DMS79 treated with DMSO at 0.1 percent for 48 hours (cell line): Measurements from ENCODE around the gene CALR.
A peak's percentile ranks its signal among the peaks of the same experiment; 100 is the strongest.

Experiments used
- DNase-seq: peaks from one replicate; lab custom pipeline; 2025; lab: John Stamatoyannopoulos, UW

Gene CALR

DNA sequence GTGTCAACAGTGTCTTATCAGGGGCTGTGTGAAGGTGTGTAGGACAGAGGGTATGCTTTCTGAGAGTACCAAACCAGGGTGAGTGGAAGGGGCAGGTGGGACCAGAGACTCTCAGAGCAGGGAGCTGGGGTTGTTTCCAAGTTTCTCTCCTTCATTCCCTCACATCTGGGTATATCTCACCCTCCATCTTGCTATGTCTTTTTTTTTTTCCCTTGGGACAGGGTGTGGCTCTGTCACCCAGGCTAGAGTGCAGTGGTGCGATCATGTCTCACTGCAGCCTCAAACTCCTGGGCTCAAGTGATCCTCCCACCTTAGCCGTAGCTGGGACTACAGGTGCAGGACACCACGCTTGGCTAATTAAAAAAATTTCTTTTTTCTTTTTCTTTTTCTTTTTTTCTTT, 41.6 kb downstream of the CALR start:
- DNase-seq: no peak

DNA sequence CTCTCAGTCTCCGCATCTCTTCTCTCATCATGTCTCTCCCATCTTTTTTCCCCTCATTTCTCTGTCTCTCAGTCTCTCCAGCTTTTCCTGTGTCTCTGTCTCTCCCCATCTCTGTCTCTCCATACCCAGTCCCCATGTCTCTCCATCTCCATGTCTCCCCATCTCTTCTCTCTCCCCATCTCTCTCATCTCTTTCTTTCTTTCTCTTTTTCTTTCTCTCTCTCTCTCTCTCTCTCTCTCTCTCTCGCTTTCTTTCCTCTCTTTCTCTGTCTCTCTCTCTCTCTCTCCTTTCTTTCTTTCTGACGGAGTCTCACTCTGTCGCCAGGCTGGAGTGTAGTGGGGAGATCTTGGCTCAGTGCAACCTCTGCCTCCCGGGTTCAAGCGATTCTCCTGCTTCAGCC, 44.2 kb downstream of the CALR start:
- DNase-seq: no peak

DNA sequence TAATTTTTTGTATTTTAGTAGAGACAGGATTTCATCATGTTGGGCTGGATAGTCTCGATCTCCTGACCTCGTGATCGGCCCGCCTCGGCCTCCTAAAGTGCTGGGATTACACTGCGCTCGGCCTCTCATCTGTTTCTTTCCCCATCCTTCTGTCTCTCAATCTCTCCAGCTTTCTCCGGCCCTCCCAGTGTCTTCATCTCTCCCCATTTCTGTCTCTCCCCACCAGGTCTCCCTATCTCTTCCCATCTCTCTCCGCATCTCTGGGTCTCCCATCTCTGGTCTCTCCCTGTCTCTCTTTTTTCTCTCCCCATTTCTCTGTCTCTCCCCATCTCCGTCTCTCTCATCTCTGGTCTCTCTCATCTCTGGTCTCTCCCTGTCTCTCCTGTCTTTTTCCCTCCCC, 44.7 kb downstream of the CALR start:
- peak; percentile 64 for DNase-seq

DNA sequence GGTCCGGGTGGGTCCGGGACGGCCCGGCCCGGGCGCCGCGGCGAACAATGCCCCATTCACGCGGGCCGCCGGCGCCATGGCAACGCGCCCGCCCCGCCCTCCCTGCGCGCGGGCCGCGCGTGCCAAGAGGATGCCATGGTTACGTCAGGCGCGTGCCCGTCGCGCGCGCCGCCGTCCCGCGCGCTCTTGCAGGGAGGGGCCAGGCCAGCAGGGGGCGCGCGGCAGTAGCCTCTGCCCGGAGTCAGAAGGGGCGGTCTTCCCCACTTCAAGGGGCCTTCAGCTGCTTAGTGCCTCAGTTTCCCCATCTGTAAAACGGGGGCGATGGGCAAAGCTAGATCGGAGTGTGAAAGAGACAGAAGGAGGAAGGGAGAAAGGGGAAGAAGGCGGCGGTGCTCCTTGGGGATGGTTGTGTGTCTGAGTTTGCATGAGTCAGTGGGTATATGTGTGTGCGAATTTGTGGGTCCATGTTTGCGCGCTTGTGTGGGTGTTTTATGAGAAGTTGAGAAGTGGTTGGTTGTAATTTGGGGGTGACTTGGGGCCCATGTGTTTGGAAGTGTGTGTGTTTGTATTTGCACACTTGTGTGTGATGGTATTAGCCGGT, 45.2 kb downstream of the CALR start:
- DNase-seq: peak; percentile 78

DNA sequence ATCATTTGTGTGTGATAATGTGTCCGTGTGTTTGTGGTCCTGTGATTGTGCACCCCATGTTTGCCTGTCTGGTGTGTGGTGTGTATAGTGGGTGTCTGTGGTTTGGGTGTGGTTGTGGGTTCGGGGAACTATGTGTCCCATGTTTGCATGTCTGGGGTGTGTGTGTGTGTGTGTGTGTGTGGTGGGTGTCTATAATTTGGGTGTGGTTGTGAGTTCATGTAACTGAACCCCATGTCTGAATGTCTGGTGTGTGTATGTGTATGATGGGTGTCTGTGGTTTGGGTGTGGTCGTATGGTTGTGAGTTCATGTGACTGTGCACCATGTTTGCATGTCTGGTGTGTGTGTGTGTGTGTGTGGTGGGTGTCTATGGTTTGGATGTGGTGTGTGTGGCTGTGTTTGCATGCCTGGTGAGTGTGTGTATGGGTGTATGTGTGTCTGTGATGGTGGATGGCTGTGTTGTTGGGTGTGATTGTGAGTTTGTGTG, 45.8 kb downstream of the CALR start:
- DNase-seq: no peak

DNA sequence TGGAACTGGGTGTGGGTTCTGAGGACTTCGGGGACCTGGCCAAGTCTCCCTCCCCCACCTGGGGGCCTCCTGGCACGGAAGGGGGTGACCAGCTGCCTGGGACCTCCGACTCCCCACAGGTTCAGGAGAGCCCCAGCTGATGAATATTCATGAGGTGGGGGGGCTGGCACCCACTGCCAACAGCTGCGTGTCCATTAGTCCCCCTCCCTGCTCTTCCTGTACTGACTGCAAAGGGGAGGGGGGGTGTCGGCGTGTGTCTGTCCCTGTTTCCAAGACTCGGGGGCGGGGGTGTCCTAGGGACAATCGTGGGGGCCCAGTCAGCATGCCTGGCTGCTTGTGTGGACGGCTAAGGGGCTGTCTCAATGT, 46.3 kb downstream of the CALR start:
- peak; percentile 40 for DNase-seq

DNA sequence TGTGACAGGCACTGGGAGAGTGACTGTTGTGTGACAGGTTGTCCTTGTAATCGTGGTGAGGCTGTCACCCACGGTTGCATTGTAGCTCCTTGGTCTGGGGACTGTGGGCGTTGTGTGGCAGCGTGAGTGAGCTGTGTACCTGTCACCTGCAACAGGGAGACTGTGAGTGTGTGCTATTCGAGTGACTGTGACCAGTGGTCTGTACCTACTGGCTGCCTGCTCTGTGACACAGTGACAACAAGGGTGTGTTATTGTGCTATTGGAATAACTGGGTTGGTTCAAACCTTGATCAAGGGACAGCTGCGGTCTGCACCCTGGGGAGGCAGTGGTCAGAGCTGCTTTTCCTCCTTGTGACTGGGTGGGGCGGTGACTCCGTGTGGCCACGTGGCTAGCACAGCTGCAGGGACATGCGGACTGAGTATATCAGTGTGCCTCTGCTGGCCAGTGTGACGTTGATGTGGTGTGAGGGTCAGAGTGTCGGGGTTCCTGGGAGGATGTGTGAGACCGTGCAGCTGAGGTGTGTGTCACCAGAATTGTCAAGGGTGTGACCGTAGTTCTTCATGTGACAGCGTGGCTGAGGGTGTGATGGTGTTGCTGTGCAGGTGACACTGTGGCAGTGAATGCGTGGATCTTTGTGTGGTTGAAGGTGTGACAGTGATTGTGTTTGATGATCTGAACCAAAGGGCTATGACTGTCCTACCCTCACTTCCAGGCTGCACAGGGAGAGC, 46.8 kb downstream of the CALR start:
- DNase-seq: peak; percentile 54

DNA sequence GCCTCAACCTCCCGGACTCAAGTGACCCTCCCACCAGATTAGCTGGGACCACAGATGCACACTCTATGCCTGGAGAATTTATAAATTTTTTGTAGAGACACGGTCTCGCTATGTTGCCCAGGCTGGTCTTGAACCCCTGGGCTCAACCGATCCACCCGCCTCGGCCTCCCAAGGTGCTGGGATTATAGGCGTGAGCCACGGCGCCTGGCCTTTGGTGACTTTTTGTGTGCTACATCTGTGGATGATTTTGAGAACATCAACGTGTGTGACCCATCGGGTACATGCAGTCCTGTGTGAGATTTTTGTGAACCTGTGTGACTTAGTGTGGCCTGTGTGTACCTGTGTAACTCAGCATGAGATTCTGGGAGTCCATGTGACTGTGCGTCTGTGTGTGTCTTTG, 48.3 kb downstream of the CALR start:
- DNase-seq: no peak

DNA sequence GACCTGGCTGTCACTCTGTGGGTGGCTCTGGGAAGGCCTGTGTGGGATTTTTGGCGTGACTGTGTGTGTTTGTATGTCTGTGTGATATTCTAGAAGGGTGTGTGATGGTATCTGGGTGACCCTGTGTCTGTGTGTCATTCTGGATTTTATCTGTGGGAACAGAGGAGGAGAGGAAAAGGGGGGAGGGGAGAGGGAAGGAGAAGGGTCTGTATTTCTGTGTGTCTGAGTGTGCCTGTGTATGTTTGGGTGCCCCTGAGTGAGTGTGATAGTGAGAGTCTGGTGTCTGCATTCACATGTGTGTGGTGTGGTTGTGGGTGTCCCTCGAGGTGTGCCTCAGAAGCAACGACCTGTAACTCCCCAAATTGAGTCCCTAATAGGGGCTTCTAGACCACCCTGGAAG, 48.8 kb downstream of the CALR start:
- no peak for DNase-seq

DNA sequence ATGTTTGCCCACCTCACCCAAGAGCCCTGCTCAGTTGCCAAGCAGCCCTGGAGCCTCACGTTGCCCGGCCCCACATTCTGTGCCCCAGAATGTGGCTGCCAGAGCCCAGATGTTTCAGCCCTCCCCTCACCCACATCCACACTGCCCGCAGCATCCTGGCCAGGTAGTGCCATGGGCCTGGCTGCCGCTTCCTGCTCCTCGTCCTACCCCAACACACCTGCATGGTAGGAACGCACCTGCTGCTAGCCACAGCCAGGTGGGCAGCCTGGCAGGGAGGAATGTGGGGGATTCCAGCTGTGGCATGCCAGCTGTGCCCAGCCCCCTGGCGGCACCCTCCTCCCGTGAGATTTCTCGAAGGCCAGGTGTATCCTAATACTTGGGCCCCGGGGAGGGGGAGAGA, 49.4 kb downstream of the CALR start:
- DNase-seq: peak; percentile 61

DNA sequence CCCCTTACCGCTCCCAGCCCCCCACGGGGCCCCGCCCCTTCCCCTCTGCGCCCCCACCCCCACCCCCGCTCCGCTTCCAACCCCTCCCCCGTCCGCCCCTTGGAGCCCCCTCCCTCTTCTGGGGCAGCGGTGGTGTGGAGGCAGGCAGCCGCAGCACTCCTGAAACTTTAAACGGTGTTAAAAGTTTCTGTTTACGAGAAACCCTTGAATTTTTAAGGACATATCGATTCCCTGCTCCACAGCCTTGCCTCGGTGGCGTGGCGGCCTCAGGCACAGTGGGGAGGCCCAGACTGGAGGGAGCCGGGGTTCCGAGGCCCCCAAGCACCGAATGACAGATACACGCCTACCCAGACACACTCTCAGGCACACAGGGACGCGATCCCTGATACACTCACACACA, 52.0 kb downstream of the CALR start:
- no peak for DNase-seq

DNA sequence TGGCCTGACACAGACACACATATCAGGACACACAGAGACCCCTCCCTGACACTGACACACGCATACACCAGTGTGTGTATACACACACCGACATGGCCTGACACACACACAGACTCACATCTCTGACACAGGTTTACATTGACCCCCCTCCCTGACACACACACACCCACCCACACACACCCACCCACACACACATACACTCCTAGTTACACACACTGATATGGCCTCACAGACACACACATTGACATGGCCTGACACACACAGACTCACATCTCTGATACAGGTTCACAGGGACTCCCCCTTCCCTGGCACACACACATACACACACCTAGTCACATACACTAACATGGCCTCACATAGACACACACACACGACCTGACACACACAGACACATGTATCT, 52.4 kb downstream of the CALR start:
- no peak for DNase-seq

DNA sequence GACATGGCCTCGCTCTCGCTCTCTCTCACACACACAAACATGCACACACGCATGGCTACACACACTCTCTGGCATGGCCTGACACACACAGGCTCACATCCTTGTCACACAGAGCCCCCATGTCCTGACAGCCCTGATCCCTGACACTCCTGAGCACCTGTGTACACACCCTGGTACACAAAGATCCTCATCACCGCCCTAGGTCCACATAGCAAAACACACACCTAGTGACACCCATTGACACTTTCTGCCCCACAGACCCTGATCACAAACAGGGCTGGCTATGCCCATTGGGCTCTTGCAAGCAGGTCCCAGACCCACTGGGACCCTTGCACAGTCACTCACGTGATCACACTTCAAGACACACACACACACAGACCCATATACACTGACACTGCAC, 52.9 kb downstream of the CALR start:
- no peak for DNase-seq

DNA sequence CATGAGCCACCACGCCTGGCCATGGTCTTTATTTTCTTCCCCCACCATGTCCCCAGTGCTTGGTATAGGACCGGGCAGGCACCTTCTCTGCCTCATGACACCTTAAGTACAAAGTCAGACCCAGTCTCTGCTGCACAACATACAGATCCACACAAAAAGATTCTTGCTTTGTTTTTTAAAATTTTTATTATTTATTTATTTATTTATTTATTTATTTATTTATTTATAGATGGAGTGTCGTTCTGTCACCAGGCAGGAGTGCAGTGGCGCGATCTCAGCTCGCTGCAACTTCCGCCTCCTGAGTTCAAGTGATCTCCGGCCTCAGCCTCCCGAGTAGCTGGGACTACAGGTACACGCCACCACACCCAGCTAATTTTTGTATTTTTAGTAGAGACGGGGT, 54.3 kb downstream of the CALR start:
- DNase-seq: no peak

DNA sequence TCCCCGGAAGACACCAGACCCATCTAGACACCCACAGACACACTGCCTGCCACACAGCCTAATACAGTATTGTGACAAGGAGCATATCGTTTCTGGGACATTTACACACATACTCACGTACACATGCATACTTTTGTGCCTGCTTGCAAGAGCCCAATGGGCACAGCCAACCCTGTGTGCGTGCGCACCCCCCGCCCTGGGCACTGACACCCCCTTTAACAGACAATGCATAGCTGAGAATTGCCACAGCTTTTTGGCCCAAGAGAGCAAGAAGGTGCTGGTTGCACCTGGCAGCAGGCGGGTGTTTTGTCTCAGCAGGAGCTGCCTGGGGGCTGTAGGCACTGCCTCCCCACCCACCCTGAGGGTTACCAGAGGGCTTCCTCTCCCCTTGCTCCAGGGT, 55.2 kb downstream of the CALR start:
- no peak for DNase-seq
